OCI-LY3 (cell line): ENCODE measurements around the gene HSPA1L.

Experiments used
- EZH2phosphoT487 ChIP-seq: fragments of 200-600 bp; shearing (Covaris generic); IDR thresholded peaks from 2 replicates; pipeline ENCODE4 v1.6.1; 2018; ENCODE audit warnings: antibody characterized with exemption, mixed run types, low read depth
- TF ChIP-seq, protein P1 (sequence below): fragments of 200-600, 300-600 bp; sonication (generic); IDR thresholded peaks from 2 replicates; pipeline ENCODE4 v1.5.1; 2014; ENCODE audit warnings: antibody characterized with exemption, low read length, low read depth

DNA sequence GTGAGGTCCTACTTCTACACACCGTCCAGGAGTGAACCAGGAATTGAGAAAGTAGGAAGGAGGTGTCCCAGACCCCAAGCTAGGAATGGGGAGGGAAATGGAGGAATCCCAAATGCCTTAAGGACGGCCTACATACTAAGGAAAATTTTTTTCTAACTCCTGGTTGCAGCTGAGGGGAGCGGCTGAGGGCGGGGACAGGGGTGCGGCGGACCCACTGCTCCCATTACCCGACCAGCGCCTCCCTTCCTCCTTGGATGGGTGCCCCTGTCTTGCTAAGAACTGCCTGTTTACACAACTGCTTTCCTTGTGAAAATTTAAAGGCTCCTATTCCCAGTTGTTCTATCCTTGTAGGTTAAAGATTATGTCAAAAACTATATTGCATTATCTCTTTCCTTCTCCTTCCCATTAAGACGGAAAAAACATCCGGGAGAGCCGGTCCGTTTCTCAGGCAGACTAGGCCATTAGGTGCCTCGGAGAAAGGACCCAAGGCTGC is 11.8 kb upstream of the HSPA1L start:
- TF ChIP-seq, protein P1, sequence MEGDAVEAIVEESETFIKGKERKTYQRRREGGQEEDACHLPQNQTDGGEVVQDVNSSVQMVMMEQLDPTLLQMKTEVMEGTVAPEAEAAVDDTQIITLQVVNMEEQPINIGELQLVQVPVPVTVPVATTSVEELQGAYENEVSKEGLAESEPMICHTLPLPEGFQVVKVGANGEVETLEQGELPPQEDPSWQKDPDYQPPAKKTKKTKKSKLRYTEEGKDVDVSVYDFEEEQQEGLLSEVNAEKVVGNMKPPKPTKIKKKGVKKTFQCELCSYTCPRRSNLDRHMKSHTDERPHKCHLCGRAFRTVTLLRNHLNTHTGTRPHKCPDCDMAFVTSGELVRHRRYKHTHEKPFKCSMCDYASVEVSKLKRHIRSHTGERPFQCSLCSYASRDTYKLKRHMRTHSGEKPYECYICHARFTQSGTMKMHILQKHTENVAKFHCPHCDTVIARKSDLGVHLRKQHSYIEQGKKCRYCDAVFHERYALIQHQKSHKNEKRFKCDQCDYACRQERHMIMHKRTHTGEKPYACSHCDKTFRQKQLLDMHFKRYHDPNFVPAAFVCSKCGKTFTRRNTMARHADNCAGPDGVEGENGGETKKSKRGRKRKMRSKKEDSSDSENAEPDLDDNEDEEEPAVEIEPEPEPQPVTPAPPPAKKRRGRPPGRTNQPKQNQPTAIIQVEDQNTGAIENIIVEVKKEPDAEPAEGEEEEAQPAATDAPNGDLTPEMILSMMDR: no peak
- no peak for TF ChIP-seq EZH2phosphoT487
